ENCODE results near the gene BCAP31. TPM values are rescaled to one million over a fixed set of nuclear protein-coding genes. Genes with fewer than 3 reads are reported as not detected.
A peak's percentile ranks its signal among the peaks of the same experiment; 100 is the strongest.

Gene BCAP31
- total RNA-seq, 4 donors from 2014 or later, result 76.1 to 125 (median 104) TPM

DNA sequence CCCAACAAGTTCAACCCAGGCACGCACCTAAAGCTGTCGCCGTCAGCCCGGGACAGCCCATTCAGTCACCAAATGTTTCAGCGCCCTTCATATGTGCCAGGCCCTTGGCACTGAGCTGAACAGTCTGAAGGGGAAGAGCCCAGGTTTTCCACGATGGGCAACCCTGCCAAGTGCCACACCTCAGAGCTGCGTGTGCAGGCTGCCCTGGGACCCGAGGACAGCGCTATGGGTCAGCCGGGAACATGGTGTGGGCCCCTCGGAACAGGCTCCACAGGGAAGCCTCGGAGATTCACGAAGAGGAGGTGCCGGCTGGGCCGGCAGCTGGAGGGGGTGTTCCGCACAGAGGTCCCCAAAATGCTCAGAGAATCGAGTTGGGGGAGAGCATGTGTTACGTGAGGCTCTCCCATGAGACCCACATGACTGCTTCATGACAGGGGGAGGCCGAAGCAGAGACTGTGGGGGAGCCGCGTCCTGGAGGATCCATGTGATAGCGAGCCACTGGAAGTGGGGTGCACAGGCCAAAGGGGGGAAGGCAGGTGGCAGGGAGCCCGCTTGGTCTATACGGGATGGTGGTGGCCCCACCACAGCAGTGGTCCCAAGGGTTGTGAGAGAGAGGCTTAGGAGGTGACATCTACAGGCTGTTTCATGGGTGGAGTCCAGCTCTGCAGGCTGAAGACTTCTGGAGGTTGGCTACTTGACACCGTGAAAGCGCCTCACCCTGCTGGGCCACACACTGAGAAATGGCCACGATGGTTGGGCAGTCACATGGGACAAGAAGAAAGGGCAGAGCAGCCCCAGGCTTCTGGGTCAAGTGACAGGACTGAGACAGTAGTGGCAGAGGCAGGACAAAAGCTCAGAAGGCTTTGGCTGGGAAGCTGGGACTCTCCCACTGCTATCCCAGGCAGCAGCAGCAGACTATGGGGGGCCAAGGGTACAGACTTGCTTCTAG is 14.2 kb downstream of the BCAP31 start:
- Histone ChIP-seq H3K27me3 (no peaks in the 10 kb centered on the region), H3K9me3 (no peaks in the 10 kb centered on the region), H3K4me3 (no peak overlapping the region), H3K36me3 (peaks cover 0 to 47% of the 10 kb centered on the region in 2 donors), H3K4me1 (peaks cover 0 to 26% (median 0%) of the 10 kb centered on the region in 3 donors), H3K27ac (no peak overlapping the region)
- 92% methylated on average over 5 of the region's 27 CpGs; no CpG with 5 or more reads in 1 of the 2 donors for WGBS, 2 donors (ENCODE audit: low coverage in 1 of 2)
- TF ChIP-seq, protein P1, sequence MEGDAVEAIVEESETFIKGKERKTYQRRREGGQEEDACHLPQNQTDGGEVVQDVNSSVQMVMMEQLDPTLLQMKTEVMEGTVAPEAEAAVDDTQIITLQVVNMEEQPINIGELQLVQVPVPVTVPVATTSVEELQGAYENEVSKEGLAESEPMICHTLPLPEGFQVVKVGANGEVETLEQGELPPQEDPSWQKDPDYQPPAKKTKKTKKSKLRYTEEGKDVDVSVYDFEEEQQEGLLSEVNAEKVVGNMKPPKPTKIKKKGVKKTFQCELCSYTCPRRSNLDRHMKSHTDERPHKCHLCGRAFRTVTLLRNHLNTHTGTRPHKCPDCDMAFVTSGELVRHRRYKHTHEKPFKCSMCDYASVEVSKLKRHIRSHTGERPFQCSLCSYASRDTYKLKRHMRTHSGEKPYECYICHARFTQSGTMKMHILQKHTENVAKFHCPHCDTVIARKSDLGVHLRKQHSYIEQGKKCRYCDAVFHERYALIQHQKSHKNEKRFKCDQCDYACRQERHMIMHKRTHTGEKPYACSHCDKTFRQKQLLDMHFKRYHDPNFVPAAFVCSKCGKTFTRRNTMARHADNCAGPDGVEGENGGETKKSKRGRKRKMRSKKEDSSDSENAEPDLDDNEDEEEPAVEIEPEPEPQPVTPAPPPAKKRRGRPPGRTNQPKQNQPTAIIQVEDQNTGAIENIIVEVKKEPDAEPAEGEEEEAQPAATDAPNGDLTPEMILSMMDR (IDR thresholded peaks at IDR 0.05), result no peak
- TF ChIP-seq POLR2AphosphoS5 (IDR thresholded peaks at IDR 0.05) (no peak), POLR2A (IDR thresholded peaks at IDR 0.05) (no peak), EP300 (IDR thresholded peaks at IDR 0.05) (no peak)
- no peak for ATAC-seq

DNA sequence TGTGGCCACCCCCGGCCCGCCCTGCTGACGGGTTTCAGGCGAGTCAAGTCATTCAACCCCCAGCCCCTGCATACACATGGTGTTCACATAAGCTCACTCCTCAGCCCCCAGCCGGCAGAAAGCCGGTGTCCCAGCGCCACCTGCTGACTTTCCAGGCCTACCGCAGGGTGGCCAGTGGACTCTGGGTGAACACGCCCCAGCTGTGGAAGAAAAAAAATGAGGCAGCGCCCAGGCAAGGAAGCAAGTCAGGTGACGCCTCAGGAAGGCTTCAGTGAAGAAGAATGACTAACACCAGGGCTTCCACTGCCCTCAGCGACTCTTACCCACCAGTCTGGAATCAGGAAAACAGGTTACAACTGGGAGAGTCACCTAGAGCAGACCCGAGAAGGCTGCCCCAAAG is 15.8 kb downstream of the BCAP31 start:
- Histone ChIP-seq H3K9me3 (no peaks in the 10 kb centered on the region), H3K27ac (peak overlapping the region in 1 of 4 donors; percentile 17), H3K27me3 (no peaks in the 10 kb centered on the region), H3K4me1 (peaks cover 0 to 42% (median 0%) of the 10 kb centered on the region in 3 donors), H3K36me3 (peaks cover 0 to 36% of the 10 kb centered on the region in 2 donors), H3K4me3 (no peak overlapping the region)
- peak; percentile 83 for ATAC-seq
- no CpG with 5 or more reads among the region's 13 CpGs for WGBS, 2 donors (ENCODE audit: low coverage in 1 of 2)
- no peak for TF ChIP-seq POLR2A (IDR thresholded peaks at IDR 0.05)
- peak; percentile 6 for TF ChIP-seq POLR2AphosphoS5 (IDR thresholded peaks at IDR 0.05)
- TF ChIP-seq, protein P1 (IDR thresholded peaks at IDR 0.05), result peak in 3 of 4 experiments; percentile 70 to 78 (median 76)

DNA sequence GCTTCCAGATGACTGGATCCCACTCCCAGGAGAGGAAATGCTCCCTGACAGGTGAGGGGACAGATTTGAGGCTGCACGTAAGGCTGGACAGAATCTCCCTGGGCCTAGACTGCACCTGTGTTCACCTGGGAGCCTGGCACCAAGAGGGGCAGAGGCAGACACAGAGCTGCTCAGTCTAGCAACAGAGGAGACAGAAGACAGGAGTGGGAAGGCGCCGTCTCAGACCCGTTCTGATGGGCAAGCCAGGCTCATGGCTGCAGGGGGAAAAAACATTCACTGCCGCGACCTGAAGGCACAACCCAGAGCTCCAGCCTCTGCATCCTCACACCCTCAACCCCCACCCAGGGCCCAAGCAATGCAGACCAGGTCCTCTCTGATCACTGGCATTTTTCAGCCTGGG is 16.8 kb downstream of the BCAP31 start:
- H3K36me3 ChIP-seq, result peaks cover 0 to 36% of the 10 kb centered on the region in 2 donors
- no peak overlapping the region for H3K4me3 ChIP-seq
- H3K27ac ChIP-seq, result no peak overlapping the region
- H3K9me3 ChIP-seq, result no peaks in the 10 kb centered on the region
- no CpG with 5 or more reads among the region's 6 CpGs for WGBS, 2 donors (ENCODE audit: low coverage in 1 of 2)
- TF ChIP-seq EP300 (IDR thresholded peaks at IDR 0.05) (no peak), POLR2A (IDR thresholded peaks at IDR 0.05) (no peak), POLR2AphosphoS5 (IDR thresholded peaks at IDR 0.05) (no peak)
- TF ChIP-seq, protein P1 (IDR thresholded peaks at IDR 0.05), result no peak
- no peaks in the 10 kb centered on the region for H3K27me3 ChIP-seq
- no peak for ATAC-seq
- peaks cover 0 to 52% (median 3%) of the 10 kb centered on the region in 3 donors for H3K4me1 ChIP-seq

DNA sequence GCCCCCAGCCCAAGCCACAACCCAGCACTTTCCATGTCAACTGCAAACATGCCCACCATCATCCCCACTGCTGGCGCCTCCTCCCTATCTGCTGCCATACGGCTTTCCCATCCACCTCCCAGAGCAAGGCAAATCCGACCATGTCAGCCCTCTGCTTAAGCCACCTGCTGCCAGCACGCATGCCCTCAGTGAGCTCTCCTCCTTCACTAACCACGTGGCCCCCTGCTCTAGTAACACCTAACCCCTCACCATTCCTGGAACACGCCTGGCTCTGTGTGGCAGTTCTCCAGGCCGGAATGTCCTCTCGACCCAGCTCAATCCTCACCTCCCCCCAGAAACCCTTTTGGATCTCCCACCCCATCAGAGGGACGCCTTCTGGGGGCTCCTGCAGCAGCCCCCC is 17.4 kb downstream of the BCAP31 start:
- no peak for TF ChIP-seq POLR2AphosphoS5 (IDR thresholded peaks at IDR 0.05)
- TF ChIP-seq, protein P1 (IDR thresholded peaks at IDR 0.05), result no peak
- no peaks in the 10 kb centered on the region for H3K9me3 ChIP-seq
- H3K27me3 ChIP-seq, result no peaks in the 10 kb centered on the region
- peaks cover 0 to 58% (median 3%) of the 10 kb centered on the region in 3 donors for H3K4me1 ChIP-seq
- WGBS, 2 donors (ENCODE audit: low coverage in 1 of 2), result 80% methylated on average over 1 of the region's 9 CpGs; no CpG with 5 or more reads in 1 of the 2 donors
- H3K27ac ChIP-seq, result no peak overlapping the region
- H3K4me3 ChIP-seq, result no peak overlapping the region
- ATAC-seq, result no peak
- peaks cover 0 to 42% of the 10 kb centered on the region in 2 donors for H3K36me3 ChIP-seq

Data from gastroesophageal sphincter (tissue), 4 donors.